CD4-positive, alpha-beta T cell treated with Interleukin-17A for 1 hour (primary cell): ENCODE results near the gene MATK.

Experiments
- DNase-seq: peaks from one replicate; pipeline ENCODE4 v3.0.0-alpha.2; 2020

Gene MATK

DNA sequence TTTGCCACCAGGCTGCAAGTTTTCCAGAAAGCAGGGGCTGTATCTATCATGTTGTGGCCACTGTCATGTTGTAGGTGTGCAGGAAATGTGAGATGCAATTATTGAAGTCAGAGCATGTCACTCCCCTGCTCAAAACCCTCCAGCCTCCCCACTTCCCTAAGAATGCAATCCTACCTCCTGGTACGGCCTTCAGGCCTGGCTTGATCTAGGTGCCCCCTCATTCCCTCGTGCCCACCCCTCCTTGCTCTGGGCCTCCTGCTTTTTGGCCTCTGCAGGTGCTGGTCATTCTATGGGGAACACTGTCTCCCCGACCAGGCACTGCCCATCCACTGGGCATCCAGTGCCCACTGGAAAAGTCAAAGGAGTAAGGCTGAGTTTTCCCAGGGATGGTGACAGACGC is 28.5 kb upstream of the MATK start:
- DNase-seq: no peak

GRCh38 chr19:3813473-3814392 is 27.6 kb upstream of the MATK start:
- peak; percentile 41 for DNase-seq

DNA sequence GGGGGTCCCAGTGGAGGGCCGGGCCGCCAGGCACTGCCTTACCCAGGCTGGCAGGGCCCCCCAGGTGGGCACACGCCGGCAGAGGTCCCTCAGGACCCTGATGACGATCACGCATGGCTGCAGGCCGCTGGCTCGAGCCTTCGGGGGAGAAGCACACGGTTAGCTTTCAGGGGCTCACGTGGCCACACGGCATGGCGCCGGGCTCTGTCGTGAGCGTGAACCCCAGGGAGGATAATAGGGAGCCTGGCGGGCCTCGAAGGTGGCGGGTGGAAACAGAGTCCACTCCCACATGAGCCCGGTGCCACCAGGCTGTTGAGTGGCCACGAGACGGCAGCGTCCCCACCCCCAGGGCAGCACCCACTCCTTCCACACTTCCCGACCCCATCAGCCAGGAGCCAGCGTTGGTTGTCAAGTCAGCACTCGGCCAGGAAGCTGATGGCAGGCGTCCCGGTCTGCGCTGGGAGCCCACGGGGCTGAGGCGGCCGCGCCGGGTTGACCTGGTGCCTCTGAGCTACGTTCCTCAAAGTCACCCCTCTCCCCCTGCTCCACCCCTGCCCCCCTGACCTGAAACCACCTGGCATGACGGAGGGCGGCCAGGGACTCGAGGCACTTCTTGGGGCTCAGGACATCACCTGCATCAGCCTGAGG is 24.7 kb upstream of the MATK start:
- DNase-seq: no peak

DNA sequence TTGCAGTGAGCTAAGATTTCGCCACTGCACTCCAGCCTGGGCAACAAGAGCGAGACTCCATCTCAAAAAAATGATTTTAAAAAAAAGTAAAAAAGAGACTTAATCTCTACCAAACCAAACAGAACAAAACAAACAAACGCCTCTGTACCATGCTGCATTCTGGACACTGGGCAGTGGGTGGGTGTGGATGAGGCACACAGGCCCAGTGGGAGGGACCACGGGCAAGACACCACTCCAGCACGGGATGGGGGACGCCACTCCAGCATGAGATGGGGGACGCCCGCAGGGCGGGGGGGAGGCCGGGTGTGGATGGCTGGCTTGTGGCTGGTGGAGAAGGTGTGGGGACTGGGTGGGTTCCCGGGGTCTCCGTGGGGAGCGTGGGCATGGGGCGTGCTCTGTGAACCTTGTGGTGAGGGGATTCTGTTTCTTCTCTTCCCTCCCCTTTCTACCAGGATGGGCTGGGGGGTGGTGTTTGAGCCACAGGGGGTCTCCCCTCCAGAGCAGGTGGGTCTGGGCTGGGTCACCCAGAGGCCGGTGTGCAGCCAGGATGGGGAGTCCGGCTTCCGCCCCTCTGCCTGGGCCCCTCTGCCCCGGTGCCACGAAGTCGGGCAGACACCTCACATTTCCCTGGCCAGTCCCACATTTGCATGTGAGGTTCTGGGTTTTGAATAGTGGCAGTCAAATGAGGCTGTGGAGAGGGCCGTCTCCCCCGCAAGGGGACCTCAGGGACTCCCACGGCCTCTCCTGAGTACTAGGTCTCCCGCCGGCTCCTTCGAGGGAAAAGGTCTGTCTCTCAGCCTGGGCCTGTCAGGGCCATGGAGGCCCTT is 23.9 kb upstream of the MATK start:
- no peak for DNase-seq

- DNase-seq: no peak
These were observed 22.4 kb upstream of the MATK start for GRCh38 chr19:3808420-3809143.

DNA sequence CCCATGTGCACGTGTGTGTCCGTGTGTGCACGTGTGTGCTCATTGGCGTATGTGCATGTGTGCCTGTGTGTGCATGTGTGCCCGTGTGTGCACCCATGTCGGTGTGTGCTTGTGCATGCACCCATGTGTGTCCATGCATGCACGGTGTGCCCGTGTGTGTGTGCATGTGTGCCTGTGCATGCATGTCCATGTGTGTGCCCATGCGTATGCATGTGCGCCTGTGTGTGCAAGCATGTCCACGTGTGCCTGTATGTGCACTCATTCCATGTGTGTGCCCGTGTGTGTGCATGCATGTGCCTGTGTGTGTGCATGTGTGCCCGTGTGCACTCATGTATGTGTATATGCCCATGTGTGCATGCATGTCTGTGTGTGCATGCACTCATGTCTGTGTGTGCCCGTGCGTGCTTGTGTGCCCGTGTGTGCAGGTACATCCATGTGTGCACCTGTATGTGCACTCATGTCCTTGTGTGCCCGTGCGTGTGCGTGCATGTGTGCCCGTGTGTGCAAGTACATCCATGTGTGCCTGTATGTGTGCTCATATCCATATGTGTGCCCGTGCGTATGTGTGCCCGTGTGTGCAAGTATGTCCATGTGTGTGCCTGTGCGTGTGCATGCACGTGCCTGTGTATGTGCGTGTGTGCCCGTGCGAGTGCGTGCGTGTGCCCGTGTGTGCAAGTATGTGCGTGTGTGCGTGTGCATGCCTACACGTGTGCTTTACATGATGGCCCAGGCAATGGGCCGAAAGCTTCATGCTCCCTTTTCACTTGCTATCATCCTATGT is 21.6 kb upstream of the MATK start:
- no peak for DNase-seq

DNA sequence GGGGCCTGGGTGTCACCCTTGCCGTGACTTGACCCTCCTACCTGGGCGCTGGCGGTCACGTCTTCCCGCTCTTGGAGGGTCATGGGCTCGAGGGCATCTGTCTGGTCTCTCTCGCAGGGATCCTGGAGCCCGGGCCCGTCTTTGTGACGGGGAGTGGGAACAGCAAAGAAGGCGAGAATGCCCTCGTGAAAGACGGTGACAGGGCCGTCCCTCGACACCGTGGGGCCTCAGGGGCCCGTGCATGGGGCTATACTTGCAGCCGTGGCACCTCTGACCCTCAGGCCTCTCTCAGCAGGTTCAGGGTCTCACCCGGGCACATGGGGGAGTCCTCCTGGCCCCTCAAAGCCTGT is 20.9 kb upstream of the MATK start:
- no peak for DNase-seq

GRCh38 chr19:3805859-3806258 is 19.7 kb upstream of the MATK start:
- no peak for DNase-seq

DNA sequence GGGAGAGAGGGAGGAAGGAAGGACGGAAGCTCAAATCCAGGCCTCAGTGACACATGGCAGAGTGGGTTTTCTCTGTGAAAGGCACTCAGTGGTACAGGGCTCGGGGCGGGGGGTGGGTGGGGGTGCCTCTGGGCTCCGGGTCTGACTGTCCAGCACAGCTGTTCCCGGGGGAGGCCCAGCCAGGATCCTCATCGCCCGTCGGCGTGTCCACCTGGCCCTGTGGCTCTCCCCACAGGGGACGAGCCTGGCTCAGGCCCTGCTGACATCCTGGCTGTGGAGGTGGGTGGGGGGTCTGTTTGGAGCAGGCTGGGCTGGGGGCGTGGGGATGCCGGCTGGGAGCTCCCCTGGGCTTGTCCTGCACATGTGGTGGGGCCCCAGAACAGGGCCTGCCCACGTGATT is 18.2 kb upstream of the MATK start:
- DNase-seq: no peak

GRCh38 chr19:3803986-3804385 is 17.8 kb upstream of the MATK start:
- DNase-seq: no peak

GRCh38 chr19:3803114-3803888 is 17.1 kb upstream of the MATK start:
- DNase-seq: no peak

DNA sequence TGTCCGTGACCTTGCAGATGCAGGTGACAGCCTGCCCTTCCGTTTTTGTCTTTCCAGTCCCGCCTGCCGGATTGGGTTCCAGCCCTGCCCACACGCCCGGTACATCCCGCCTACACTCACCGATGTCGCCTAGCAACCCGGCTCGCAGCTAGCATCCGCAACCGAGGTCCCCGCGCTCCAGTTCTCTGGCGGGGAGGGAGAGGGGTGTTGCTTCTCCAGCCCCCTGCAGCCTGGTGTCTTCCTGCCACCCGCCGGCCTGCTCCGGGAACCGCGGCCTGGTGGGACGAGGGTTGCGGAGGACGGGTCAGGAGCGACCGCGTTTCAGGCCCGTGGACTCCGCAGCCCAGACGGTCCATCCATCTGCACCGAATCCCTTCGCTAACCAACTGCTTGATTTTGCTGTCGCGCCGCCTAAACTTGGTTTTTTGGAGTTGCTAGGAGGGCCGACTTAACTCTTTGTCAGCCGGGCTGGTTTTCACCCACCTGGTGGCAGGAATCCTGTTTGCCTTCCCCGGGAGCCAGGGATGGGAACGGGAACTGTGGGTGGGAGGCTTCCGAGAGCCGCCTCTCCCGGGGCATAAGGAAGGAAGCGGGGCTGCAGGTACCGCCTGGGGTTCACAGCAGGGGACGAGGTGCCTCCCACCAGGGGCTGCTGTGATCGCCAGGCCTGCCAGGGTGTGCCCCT is 15.4 kb upstream of the MATK start:
- peak; percentile 72 for DNase-seq

DNA sequence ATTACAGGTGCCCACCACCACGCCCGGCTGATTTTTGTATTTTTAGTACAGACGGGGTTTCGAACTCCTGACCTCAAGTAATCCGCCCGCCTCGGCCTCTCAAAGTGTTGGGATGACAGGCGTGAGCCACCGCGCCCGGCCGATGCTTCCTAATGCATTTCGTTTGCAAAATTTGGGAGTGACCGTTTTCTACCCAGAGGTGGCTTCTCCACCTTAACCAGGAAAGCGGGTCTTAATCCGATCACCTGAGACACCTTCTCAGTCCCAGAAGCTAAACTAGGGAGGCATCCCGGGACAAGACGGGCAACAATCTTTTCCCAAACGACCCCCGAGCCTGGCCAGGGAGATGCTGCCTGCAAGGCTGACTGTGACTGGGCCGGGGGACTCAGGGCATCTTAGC is 14.8 kb upstream of the MATK start:
- DNase-seq: no peak

DNA sequence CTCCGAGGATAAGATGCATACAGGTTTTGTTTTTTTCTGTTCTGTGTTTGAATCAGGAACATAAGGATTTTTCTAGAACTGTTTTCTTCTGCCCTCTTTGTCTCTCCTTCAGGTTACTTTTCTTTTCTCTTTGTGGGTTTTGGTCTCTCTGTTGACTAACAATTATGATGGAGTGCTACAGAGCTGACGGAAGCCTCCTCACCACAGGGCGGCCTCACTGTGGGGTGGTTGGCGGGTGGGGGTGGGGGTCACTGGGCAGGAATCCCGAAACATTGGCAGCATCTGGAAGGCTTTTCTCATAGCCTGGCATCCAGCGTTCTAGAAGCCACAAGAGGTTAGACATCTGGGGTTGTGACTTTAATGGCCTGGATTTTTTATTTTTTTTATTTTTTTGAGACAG is 12.0 kb upstream of the MATK start:
- DNase-seq: peak; percentile 61

DNA sequence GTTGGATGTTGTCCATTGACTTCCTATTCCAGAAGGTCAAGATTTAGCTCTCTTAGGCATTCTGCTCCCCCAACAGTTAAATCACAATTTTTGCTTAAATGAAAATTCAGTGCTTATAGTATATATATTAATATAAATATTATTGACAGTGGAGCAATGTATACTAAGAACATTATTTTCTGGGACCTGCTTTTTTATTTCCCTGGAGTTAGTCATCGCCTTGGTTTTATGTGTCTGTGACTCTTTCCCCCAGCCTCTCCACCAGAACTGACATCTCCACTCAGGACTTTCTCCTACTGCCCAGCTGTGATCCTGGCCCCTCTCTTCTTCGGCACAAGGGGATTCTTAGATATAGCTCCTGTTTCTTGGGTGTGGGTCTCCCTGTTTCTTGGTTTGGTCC is 10.2 kb upstream of the MATK start:
- DNase-seq: no peak

- no peak for DNase-seq
These were observed 7.6 kb upstream of the MATK start for GRCh38 chr19:3793799-3794198.

DNA sequence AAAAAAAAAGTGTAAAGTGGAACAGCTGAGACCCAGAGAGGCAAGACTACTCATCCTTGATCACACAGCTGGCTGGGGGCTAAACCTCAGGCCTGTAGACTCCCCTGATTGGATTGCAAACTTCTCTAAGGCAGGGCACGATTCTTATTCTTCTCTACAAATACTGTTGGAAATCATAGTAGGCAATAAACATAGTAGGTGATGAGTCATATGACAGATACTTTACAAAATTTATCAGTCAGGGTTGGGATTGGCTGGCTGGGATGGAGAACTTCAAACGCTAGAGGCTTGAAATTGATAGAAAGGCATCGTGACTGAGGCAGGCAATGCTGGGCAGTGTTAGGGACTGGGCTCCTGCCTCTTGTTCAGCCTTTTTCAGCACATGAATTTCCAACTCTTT is 5.9 kb upstream of the MATK start:
- no peak for DNase-seq

GRCh38 chr19:3790941-3791340 is 4.8 kb upstream of the MATK start:
- DNase-seq: no peak

DNA sequence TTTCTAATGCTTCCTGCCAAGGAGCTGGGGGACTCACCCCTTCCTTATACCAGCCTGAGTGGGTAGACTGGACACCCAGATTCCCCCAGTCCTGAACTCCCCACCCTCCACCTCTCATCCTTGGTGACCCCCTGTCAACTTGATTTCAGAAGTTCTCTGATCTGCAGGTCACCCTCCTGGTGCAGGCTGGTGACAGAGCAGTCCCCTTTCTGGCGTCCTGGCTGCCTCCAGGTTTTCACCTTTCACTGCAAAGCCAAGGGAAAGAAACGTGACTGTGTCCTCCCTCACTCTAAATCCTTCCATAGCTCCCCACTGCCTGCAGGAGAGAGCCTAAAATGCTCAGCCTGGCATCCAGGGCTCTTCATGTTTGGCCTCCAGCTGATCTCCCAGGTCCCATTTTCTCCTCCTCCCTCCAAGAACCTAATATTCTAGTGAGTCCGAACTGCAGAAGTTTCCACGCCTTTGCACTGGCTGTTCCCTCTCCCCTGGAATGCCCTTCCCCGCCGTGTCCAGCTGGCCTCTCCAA is 4.1 kb upstream of the MATK start:
- no peak for DNase-seq

DNA sequence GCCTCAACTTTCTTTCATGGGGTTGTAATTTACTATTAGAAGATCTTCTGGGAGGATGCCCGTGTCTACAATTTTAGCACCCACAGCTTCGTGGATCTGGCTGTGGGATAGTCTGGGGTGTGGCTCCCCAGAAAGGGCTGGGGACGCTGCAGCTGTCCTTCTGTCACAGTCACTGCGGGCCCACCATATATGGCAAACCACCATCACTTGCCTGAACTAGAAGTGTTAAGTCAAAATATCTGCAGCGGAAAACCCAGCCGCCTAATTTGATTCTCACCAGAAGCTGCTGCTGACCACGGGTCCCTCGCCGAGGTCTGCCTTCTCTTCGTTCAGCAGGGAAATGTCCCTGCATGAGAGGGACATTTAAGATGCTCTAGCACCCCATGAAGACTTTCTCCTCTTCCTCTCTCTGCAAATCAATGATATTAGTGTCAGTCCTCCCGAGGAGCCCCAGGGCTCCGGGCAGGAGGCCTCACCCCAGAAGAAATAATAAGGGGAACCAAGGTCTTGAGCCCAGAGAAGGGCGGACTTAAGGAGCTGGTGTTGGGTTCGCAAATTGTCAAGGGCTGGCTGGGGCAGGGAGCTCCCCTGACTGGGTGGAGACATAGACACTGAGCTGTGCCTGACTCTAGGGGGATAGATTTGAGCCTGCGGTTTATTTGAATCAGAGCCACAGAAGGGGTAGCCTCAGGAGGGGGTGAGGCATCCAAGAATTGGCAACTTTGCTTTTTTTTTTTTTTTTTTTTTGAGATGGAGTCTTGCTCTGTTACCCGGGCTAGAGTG is 3.0 kb upstream of the MATK start:
- DNase-seq: peak; percentile 66
